NCI-H2227 treated with DMSO at 0.1 percent for 48 hours (cell line): ENCODE results near the gene RAPGEF5.

Source experiments
- DNase-seq: peaks from one replicate; lab custom pipeline; 2025; lab: John Stamatoyannopoulos, UW

RAPGEF5 gene

DNA sequence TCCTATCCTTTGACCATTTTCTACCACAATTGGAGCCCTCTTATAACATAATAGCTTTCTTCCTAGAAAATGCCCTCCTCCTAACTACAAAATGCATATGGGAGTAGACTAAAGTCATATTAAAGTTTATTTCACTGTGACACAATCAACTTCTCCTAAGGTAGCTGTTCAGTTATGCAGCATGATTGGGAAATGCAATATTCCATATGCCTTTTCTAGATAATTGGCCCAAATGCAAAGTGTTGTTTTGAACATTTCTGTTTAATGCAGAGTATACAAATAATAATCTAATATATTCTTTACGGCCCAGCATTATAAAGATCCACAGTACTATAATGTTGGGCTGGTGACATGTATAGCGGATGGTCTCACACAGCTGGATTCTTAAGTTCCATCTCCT, 205.1 kb downstream of the RAPGEF5 start:
- DNase-seq, result no peak

DNA sequence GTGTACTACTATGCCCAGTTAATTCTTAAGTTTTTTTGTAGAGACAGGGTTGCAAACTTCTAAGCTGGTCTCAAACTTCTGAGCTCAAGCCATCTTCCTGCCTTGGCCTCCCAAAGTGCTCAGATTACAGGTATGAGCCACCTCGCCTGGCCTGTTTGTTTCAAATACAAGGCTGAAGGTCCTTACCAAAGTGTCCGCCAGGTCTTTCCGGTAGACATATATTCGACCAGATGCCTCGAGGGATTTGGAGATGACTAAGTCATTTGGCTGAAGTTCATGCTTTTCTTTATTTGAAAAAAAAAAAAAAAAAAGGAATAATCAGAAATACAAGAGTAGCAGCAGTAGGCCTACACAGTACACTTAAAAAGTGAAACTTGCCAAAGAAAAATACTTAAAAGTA, 206.7 kb downstream of the RAPGEF5 start:
- DNase-seq, result no peak

DNA sequence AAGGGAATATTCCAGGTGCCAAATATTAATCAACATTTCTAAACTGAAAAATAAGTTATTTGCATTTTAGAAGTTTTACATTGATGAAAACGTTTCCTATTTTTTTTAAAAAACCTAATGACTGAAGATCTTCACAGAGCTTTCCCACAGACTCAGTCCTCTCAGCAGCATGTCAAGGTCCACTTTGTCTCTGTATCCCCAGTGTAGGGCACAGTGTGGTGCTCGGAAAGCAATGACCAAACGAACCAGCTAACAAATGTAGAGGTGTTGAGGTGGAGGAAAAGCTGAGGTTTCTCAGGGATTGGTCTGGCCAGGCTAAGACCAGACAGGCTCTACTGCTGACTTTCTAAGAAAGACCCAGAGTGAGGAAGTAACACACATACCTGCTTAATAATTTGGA, 209.1 kb downstream of the RAPGEF5 start:
- DNase-seq, result no peak

DNA sequence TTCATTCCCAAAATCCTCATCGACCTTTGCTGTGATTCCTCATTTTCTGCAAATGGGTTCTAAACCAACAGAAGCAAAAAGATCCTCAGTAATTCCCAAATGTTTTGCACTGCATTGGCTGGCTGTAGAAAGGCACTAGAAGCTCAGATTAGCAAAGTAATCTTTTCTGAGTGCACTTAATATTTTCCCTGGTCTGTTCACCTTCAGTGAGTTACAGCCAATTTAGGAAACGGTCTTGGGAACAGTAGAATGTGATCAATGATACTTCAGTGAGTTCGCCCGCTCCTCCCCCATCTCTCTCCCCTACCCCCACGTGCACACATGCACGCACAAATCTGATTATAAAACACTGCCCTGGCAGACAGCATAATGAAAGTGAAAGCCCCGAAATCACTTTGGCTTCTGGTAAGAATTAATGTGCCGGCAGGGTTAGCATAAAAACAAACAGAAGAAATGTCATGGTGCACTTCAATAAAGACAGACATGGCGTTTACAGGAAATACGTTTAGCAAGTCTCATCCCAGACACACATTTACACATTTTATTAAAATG, 209.9 kb downstream of the RAPGEF5 start:
- no peak for DNase-seq

- no peak for DNase-seq
Observed at GRCh38 chr7:22144950-22145349, 212.0 kb downstream of the RAPGEF5 start.

DNA sequence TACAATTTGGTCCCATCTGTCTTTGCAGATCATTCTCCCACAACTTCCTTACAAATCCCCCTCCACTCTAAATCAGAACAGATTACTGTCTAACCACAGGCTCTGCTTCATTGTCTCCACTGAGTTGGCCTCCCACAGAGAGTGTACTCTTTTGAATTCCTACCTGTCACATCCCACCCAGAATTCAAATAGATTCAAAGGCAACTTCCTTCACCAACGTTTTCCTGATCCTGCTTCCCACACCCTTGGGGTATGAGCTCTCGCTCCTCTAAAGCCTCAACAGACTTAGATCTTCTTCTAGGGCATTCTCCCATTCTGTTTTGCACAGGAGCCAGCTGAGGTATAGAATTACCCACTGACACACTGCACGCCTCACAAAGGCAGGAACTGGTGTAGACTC, 213.5 kb downstream of the RAPGEF5 start:
- DNase-seq, result no peak

DNA sequence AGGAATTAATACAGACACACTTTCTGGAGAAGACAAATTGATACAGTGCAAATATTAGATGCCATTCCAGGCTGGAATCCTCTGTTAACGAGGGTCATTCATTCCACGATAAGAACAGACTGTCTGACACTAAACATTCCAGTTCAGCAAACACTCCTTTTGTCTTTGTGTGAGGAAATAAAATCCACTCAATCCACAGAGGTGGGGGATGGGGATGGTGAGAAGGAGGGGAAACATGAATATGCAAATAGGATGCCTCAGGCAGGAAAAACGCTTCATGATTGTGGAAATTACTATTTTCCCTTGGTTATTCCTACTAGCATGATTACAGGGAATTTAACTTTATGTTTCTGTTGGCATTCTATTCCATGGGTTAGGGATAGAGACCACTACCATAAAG, 214.4 kb downstream of the RAPGEF5 start:
- DNase-seq, result no peak

- DNase-seq, result no peak
Observed at GRCh38 chr7:22141355-22141754, 215.6 kb downstream of the RAPGEF5 start.

DNA sequence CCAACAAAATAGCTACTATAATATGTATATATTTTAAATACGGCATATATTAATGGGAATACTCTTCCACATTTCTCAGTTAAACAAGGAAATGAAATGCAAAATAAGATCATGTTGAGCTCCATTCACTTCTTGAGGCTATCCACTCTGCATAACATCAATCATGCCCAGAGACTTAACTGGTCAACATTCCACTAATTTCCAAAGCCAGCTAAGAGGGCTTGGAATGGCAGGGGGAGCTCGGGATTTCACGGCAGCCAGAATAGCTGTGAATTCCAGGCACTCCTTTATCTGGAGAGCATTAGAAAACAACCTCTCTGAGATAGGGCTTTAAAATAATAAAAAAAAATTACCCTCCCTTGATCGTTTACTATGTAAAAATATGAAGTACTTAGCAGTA, 216.4 kb downstream of the RAPGEF5 start:
- no peak for DNase-seq

GRCh38 chr7:22138886-22139285, 218.1 kb downstream of the RAPGEF5 start:
- DNase-seq, result no peak

DNA sequence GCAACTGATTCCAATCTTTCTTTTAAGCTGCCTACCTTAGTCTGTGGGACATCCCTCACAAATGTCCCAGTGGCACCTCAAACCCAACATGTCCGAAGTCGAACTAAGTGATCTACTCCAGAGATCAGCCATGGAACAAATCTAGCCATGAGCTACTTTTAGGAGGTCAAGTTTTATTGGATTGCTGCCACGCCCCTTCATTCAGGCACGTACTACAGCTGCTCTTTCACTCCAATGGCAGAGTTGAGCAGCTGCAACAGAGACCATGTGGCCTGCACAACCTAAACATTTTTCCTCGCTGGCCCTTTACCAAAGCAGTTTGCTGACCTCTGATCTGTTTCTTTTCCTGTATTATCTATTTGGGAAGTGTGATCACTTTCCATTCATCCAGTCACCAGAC, 218.8 kb downstream of the RAPGEF5 start:
- DNase-seq, result no peak

DNA sequence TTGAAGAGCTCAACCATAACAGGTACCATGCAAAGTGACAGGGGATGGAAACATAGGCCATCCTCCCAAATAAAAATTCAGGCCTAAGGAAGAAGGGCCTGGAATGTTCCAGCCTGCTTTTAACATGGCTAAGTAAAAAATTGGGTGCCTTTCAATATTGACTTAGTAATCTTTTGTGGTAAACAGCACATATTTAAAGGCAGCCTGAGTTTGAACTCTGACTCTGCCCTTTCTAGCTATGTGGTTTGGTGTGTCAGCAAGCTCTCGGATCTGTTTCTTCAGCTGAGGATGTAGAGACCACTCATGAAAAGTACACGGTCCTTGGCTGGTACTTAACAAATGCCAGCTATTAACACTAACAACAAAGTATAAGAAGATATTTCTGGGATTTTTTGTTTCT, 219.5 kb downstream of the RAPGEF5 start:
- no peak for DNase-seq

DNA sequence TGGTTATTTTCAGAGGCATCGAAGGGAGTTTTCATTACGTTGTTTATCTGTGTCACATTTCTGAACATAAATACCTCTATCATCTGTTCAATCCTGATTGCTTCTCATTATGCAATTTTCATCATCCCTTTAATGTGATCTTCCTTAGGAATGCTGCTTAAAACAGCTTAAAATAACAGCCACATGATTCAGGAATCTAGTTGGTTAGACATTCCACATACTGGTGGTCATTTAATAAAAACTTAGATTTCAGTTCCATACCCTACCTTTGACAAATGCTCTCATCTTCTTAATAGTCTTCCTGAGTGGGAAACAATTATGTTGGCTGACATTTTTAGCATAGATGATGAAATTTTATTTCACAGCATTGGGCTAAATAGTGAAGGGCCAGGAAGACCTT, 219.9 kb downstream of the RAPGEF5 start:
- DNase-seq, result no peak

GRCh38 chr7:22129819-22130580, 227.0 kb downstream of the RAPGEF5 start:
- DNase-seq, result no peak

DNA sequence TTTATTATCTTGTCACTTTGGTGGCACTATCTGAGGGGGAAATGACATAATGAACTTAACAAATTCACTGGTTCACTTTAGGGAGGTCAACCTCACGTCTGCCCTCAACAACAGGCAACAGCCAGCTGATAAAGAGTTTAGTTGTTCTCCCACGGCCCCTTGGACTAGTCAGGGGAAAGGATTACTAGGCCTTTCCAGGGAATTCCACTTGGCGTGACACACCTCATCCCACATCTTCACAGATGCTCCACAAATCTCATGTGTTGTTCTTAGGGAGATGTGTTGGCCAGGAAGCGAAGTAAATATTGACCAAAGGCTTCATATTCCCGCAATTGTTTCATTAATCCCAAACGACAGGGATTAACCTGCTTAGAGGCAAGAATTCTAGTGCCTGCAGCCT, 227.8 kb downstream of the RAPGEF5 start:
- DNase-seq, result no peak

GRCh38 chr7:22128528-22128920, 228.4 kb downstream of the RAPGEF5 start:
- DNase-seq, result no peak

DNA sequence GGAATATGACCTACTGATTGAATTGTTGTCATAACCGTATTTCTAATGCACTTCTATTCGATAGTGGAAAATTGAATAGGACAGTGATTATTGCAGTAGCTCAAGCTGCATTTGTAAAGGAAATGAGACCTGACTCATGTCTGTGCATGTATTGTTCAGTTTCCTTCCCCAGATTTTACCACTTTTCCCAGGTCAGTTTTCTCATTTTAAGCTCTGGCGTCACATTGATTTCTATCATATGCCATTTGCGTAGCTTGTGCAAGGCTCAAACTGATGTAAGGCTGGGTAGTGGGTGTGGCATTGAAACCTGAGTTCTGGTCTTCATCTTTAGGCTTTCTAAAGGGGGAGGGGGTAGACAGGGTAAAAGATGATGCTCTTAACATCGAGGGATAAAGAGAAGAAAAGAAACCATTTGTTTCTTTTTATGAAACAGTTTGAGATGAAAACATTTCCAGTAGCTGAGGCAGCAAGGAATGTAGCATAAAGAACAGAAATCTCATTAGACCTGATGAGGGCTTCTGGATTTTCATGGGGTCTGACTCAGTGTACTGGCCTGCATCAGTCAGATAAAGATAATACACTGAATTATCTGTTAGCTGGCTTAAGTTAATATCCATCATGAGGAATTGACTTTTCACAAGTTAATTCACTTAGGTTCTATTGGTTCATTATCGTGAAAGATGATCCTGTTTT, 229.0 kb downstream of the RAPGEF5 start:
- DNase-seq, result no peak

GRCh38 chr7:22125436-22125835, 231.5 kb downstream of the RAPGEF5 start:
- DNase-seq, result no peak

- no peak for DNase-seq
Observed at GRCh38 chr7:22124941-22125340, 232.0 kb downstream of the RAPGEF5 start.

DNA sequence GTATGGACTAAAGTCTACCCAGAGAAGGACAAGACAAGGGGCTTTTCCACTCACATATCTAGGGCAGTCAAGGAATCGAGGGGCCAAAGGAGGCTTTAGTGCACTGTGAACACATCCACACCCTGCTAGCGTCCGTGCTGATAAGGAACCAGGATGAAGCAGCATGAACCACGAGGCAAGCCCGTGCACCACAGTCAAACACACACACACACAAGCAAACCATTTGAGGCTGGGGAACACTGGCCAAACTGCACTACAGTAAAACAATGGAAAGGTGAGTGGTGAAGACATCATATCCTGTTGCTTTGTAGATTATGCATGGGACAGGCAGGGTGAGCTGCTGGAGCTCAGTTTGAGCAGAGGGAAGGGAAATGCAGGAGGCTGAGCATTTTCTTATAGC, 233.8 kb downstream of the RAPGEF5 start:
- no peak for DNase-seq

DNA sequence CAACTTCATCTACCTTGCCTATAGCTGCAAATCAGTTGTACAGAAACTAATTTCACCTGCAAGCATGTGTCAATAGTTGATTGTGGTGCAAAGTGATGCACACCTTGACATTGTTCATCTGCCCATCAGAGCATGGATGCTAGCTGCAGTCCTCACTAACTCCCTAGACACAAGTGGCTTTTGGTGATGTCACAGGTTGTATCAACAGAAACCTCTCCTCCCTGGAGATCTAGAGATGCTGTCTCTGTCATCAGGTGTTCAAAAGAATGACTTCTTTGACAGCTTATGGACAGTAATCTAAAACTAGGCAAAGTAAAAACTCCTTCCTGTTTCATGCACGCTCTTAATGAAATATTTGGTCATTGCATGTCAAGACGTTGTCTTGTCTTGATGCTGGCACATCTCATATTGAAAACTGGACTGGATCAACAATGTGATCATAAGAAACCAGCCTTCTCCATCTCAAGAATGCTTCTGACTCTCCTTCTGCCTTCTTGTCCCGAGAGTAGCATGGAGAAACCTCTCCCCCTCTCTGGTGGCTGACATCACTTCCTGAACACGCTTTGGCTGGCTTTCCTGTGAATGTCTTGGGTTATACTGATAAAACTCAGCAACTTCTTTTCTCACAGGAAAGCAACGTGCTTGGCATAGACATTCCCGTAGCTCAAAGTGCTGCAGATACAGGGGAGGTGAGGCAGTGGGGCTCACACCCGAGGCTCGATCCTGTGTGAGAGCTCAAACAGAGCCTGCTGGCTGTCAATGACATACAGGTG, 235.1 kb downstream of the RAPGEF5 start:
- no peak for DNase-seq

DNA sequence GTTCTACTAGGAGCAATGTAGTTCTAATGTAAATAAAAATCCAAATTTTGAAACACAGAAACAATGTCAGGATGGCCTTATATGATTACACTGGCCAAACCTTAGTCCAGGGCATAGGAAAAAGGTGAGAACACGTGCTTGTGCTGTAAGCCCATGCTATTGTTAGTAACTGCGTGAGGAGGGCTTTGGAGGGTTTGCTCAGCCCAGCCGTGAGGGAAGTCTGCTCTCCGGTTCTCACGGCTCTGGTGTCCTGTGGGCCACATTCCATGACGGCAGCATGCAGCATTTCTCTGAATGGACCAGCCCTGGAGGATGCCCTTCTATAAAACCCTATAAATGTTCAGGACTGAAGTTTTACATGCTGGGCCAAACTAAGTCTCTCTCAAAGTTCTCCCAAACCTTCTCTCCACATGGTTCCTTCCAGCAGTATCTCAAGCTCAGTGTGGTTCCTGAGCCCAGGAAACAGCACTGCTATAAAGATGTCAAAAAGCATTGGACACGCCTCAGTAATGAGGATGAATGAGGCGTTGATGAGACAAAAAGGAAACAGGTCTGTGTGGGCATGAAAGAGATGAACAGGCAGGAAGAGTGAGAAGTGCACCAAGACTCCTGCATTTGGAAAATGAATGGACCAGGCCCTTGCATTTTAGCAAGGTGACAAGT, 236.4 kb downstream of the RAPGEF5 start:
- DNase-seq, result no peak
